Inferior parietal cortex (tissue), 1 donor: ENCODE results near the gene C10orf62.
A peak's percentile ranks its signal among the peaks of the same experiment; 100 is the strongest.

Experiments used
- DNase-seq: peaks from one replicate; pipeline ENCODE4 v3.0.0-alpha.2; 2016; ENCODE audit errors: extremely low spot score

C10orf62 gene

DNA sequence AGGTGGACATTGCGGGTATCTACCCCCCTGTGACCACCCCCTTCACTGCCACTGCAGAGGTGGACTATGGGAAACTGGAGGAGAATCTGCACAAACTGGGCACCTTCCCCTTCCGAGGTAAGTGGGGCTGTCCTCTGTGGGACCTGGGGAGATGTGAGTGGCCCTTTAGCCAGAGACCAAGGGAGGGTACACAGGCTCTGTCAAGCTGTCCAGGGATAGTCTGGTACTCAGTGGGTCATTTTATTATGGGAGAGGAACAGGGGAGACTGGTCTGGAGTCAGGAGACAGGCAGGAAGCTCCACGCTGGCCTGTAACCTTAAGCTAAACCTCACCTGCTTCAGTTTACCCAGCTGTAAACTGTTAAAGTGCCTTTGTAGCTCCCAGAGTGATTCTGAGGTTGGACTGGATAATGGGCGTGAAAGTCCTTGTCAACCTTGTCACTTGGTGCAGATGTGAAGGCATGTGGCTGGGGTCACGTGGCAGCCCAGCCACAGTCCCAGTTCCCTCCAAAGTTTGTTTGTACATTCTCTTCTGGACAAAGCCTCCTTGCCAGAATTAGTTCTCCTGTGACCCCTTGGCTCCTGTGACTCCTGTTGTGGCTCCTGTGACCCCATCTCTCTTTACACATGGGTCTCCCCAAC lies 4.6 kb upstream of the C10orf62 start:
- no peak for DNase-seq

GRCh38 chr10:97585439-97585811 lies 4.1 kb upstream of the C10orf62 start:
- DNase-seq: no peak

DNA sequence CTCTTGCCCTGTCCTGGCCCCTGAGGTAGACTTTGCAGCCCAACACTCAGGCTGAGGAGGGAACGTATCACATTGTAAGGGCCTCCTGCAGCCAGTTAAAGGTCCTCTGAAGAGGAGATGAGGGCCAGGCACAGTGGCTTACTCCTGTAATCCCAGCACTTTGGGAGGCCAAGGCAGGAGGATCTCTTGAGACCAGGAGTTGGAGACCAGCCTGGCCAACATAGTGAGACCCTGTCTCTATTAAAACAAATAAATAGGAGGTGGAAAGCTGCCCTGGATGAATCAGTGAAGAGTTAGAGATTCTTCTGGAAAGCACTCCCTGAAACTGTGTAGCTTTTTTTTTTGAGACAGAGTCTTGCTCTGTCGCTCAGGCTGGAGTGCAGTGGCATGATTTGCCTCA lies 2.3 kb upstream of the C10orf62 start:
- DNase-seq: no peak

DNA sequence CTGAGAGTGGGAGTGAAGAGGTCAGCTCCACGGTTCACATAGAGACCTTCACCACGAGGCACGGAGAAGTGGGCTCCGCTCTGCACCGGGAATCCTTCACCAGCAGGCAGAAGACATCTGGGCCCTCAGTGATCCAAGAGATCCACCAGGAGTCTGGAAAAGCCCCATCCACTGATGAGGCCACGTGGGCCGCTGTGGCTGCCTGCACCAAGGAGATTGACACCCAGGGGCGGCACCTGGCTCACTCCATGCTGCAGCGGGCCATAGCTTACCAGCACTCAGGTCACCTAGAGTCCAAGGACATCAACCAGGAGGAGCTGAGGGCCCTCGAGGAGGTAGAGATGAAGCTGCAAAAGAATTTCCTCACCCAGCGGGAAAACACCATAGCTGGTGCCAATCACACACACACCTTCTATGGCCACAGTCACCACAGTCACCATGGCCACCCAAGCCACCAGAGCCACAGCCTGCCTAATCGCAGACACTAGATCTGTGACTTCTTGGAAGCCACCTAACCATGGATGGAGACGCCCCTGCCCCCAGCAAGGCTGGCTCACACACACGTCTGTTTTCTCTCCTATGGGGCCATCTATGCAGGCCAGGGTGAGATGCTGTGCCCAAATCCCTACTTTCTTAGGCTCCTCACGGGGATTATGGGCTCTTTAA lies 694 bp downstream of the C10orf62 start:
- no peak for DNase-seq

- no peak for DNase-seq
Observed at GRCh38 chr10:97590748-97591495, 1.4 kb downstream of the C10orf62 start.

- DNase-seq: no peak
Observed at GRCh38 chr10:97593421-97593820, 3.9 kb downstream of the C10orf62 start.

GRCh38 chr10:97596101-97597082 lies 6.9 kb downstream of the C10orf62 start:
- peak; percentile 48 for DNase-seq

- no peak for DNase-seq
Observed at GRCh38 chr10:97597778-97598177, 8.3 kb downstream of the C10orf62 start.

GRCh38 chr10:97598407-97599271 lies 9.1 kb downstream of the C10orf62 start:
- DNase-seq: no peak

DNA sequence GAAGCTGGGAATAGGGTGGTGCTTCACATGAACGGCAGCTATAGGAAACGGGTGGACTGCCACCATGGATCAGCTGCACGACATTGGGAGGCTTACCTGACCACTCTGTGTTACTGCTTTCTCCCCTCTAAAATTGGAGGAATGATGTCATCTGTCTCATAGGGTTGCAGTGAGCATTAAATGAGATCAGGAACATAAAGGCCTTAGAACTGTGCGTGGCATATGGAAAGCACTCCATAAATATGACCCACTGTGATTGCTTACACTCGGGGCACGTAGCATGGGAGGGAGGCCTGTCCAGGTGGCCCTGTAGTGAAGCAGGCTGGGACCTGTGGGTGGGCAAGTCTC lies 9.7 kb downstream of the C10orf62 start:
- DNase-seq: no peak

DNA sequence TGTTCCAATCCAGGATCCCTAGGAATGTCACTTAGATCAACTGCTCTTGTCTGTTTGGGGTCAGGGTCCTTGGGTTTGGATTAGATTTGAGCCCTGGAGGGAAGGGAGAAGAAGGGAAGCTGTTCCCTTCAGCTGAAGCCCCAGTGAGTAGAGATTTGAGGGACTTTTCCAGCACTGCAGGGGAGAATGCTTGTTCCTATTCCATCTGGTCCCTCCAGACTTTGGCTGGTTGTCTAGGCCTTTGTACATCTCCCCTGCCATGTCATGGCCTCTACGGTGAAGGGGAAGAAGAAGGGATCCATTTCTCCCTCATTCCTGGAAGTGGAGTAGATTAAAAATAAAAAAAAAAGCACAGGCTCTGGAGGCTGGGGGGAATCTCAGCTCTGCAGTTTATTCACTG lies 11.1 kb downstream of the C10orf62 start:
- no peak for DNase-seq

DNA sequence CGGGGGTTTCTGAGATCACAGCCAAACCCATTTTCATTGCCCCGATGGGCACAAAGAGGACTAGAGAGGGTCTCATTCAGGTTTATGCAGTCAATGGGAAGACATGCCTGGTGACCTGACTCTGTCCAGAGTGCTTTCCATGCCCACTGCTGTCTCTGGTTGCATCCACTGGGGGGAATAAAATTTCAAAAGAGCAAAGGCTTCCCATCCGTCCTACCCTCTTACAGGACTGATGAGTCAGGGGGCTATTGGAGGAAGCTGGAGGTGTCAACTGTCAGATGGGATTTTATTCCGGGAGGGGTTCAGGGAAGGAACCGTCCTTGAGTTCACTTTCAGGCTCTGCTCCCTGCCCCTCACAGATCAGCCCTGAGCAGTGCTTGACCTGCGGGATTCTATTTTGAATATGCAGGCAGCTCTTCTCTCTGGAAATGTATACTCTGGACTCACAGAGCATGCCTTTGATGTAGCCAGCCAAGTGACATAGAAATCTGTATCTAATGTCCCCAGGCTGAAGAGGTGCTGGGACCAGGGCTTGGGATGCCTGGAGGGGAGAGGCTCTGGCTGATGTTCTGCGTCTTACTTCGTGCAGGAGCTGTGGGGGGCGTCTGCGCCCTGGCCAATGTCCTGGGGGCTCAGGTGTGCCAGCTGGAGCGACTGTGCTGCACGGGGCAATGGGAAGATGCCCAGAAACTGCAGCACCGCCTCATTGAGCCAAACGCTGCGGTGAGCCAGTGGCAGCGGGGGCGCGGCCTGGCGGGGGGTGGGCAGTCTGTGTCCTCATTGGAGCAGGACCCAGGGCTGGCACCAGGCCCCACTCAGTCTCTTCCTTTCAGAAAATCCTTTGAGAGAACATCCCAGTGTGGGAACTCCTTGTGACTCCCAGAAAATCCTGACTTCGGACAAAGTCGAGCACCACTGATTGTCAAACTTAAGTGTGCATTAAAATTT lies 12.0 kb downstream of the C10orf62 start:
- DNase-seq: no peak

DNA sequence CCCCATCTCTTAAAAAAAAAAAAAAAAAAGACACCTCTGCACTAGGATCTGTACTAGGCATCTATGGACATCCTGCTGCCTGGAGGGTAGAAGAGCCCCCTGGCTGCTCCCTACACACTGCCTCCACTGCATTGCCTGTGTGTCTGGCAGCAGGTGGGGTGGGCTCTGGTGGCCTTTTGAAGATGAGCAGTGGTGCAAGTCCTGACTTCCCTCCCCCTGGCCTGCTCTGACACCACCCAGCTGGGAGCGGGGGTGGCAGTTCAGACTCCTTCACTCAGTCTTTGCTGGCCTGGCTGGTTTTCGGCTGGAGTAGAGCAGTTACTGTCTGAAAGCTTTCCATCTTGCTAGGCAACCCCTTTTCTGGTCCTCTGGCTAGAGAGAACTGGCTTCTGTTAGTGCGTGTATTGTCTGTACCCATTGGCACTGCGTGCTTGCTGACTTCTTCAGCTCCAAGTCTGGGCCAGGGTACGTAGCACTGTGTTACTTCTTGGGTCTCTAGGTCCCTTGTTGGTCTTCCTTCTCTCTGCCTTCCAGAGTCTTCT lies 17.6 kb downstream of the C10orf62 start:
- no peak for DNase-seq

DNA sequence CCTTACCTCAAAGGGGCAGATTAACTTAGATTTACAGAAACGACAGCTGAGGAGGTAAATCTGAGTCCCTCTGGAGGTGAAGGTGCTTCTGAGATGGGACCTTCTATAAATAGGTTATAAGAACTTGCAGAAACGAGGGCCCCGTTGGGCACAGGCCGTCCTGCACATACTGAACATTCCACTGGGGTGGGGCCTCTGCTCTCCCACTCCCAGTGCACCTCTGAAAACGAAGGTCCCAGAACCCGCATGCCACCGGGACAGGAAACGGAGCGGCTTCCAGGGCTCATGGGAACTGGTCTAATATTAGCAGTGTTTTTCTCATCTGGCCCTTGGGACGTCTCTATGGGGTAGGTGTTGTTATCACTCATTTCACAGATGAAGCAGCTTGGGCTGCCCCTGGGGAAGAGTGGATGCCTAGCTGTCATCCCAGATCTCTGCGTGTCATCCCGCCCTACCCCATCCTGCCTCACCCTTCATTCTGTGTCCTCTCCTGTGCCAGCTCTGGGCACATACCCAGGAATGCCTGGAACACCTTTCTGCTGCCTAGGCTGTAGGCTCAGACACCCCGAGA lies 19.6 kb downstream of the C10orf62 start:
- no peak for DNase-seq

GRCh38 chr10:97611473-97611872 lies 22.0 kb downstream of the C10orf62 start:
- no peak for DNase-seq

GRCh38 chr10:97612386-97612785 lies 22.9 kb downstream of the C10orf62 start:
- DNase-seq: peak; percentile 46

DNA sequence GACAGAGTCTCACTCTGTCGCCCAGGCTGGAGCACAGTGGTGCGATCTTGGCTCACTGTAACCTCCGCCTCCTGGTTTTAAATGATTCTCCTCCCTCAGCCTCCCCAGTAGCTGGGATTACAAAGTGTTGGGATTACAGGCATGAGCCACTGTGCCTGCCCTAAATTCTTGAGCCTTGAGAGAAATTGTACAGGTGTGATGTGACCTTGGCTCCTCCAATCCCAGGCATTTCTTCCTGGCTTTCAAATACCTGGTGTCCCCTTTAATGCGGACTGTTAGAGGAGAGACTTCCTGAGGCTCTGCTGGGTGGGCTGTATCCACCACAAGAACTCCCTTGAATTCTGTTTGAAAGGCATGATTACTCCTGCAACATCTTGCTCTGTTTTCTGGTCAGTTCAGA lies 28.8 kb downstream of the C10orf62 start:
- no peak for DNase-seq

- DNase-seq: no peak
Observed at GRCh38 chr10:97618733-97619132, 29.2 kb downstream of the C10orf62 start.

GRCh38 chr10:97623277-97623676 lies 33.8 kb downstream of the C10orf62 start:
- no peak for DNase-seq
